Erythroblast (primary cell): Measurements from ENCODE around the gene TK1.

ENCODE experiments used
- GATA1 ChIP-seq: IDR thresholded peaks from 2 replicates; pipeline ENCODE4 v1.6.1; 2011; ENCODE audit warnings: low read depth, mild to moderate bottlenecking, control low read depth, low read length, moderate library complexity
- POLR2A ChIP-seq: IDR thresholded peaks from 2 replicates; pipeline ENCODE4 v1.6.1; 2011; ENCODE audit warnings: mild to moderate bottlenecking, low read length

GRCh38 chr17:78226055-78226758 lies 39.4 kb upstream of the TK1 start:
- TF ChIP-seq POLR2A (peak; percentile 27), GATA1 (no peak)
